PC-3 (cell line): ENCODE results near the gene SLC22A5.

Experiments used
- CTCF ChIP-seq: fragments of 300-600 bp; sonication (generic); conservative IDR thresholded peaks from 2 replicates; pipeline ENCODE4 v1.5.1; 2017; ENCODE audit warnings: antibody characterized with exemption, low read depth, mild to moderate bottlenecking, low read length
- EZH2 ChIP-seq: fragments of 300-600 bp; sonication (generic); IDR thresholded peaks from one replicate; pipeline ENCODE4 v1.6.1; 2017; ENCODE audit warnings: antibody characterized with exemption, mild to moderate bottlenecking, low read length; ENCODE audit not compliant: unreplicated experiment

- TF ChIP-seq EZH2 (no peak), CTCF (no peak)
Measured at GRCh38 chr5:132372127-132372526, 2.6 kb downstream of the SLC22A5 start.
